Measurements from ENCODE around the gene PCLO.

DNA sequence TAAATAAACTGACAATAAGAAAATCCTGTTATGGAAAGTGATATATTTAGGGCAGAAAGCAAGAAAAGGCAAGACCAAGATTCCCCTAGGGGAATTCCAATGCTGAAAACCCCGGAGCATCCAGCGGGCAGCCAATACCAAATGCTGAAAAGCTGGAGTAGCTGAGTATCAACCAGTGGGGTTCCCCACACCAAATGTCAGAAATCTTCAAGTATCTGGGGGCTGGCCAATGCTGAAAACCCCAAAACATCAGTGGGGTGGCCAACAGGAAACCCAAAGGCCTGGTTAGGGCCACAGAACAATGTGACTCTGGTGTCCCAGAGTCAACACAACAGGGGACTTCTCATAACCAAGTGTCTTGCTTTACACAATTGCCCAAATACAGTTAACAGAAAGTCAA, 447.3 kb downstream of the PCLO start:
- TF ChIP-seq, protein P1, sequence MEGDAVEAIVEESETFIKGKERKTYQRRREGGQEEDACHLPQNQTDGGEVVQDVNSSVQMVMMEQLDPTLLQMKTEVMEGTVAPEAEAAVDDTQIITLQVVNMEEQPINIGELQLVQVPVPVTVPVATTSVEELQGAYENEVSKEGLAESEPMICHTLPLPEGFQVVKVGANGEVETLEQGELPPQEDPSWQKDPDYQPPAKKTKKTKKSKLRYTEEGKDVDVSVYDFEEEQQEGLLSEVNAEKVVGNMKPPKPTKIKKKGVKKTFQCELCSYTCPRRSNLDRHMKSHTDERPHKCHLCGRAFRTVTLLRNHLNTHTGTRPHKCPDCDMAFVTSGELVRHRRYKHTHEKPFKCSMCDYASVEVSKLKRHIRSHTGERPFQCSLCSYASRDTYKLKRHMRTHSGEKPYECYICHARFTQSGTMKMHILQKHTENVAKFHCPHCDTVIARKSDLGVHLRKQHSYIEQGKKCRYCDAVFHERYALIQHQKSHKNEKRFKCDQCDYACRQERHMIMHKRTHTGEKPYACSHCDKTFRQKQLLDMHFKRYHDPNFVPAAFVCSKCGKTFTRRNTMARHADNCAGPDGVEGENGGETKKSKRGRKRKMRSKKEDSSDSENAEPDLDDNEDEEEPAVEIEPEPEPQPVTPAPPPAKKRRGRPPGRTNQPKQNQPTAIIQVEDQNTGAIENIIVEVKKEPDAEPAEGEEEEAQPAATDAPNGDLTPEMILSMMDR (IDR thresholded peaks at IDR 0.05 in 2 of 3, conservative IDR thresholded peaks at IDR 0.05 in 1 of 3; ENCODE audit: insufficient read depth in 2 of 3, low read depth in 1 of 3, low read length in 3 of 3): no peak
- TF ChIP-seq, protein P2, sequence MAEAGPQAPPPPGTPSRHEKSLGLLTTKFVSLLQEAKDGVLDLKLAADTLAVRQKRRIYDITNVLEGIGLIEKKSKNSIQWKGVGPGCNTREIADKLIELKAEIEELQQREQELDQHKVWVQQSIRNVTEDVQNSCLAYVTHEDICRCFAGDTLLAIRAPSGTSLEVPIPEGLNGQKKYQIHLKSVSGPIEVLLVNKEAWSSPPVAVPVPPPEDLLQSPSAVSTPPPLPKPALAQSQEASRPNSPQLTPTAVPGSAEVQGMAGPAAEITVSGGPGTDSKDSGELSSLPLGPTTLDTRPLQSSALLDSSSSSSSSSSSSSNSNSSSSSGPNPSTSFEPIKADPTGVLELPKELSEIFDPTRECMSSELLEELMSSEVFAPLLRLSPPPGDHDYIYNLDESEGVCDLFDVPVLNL (CRISPR knock-in tag; IDR thresholded peaks at IDR 0.05; ENCODE audit: low read depth): no peak
- TF ChIP-seq POLR2A (conservative IDR thresholded peaks at IDR 0.05) (no peak), ZNF384 (IDR thresholded peaks at IDR 0.05; ENCODE audit: low read depth, low read length) (no peak), ATF3 (IDR thresholded peaks at IDR 0.05) (no peak), ATF3 (CRISPR knock-in tag; conservative IDR thresholded peaks at IDR 0.05) (no peak), CREB1 (IDR thresholded peaks at IDR 0.05) (no peak), CREB1 (CRISPR knock-in tag; IDR thresholded peaks at IDR 0.05) (no peak), GABPB1 (CRISPR knock-in tag; IDR thresholded peaks at IDR 0.05) (no peak), ZNF134 (CRISPR knock-in tag; conservative IDR thresholded peaks at IDR 0.05) (no peak), EGR1 (conservative IDR thresholded peaks at IDR 0.05) (no peak), ADNP (tag; IDR thresholded peaks at IDR 0.05) (no peak), SIN3B (IDR thresholded peaks at IDR 0.05; ENCODE audit: low read depth) (no peak)
- TF ChIP-seq, protein P3, sequence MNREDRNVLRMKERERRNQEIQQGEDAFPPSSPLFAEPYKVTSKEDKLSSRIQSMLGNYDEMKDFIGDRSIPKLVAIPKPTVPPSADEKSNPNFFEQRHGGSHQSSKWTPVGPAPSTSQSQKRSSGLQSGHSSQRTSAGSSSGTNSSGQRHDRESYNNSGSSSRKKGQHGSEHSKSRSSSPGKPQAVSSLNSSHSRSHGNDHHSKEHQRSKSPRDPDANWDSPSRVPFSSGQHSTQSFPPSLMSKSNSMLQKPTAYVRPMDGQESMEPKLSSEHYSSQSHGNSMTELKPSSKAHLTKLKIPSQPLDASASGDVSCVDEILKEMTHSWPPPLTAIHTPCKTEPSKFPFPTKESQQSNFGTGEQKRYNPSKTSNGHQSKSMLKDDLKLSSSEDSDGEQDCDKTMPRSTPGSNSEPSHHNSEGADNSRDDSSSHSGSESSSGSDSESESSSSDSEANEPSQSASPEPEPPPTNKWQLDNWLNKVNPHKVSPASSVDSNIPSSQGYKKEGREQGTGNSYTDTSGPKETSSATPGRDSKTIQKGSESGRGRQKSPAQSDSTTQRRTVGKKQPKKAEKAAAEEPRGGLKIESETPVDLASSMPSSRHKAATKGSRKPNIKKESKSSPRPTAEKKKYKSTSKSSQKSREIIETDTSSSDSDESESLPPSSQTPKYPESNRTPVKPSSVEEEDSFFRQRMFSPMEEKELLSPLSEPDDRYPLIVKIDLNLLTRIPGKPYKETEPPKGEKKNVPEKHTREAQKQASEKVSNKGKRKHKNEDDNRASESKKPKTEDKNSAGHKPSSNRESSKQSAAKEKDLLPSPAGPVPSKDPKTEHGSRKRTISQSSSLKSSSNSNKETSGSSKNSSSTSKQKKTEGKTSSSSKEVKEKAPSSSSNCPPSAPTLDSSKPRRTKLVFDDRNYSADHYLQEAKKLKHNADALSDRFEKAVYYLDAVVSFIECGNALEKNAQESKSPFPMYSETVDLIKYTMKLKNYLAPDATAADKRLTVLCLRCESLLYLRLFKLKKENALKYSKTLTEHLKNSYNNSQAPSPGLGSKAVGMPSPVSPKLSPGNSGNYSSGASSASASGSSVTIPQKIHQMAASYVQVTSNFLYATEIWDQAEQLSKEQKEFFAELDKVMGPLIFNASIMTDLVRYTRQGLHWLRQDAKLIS (CRISPR knock-in tag; IDR thresholded peaks at IDR 0.05): no peak
